Left forelimb (tissue), 1 donor: ENCODE results near the gene ENOX1.

Source experiments
- DNase-seq: peaks from one replicate; pipeline ENCODE4 v3.0.0-alpha.2; 2018; ENCODE audit warnings: low spot score

ENOX1 gene

DNA sequence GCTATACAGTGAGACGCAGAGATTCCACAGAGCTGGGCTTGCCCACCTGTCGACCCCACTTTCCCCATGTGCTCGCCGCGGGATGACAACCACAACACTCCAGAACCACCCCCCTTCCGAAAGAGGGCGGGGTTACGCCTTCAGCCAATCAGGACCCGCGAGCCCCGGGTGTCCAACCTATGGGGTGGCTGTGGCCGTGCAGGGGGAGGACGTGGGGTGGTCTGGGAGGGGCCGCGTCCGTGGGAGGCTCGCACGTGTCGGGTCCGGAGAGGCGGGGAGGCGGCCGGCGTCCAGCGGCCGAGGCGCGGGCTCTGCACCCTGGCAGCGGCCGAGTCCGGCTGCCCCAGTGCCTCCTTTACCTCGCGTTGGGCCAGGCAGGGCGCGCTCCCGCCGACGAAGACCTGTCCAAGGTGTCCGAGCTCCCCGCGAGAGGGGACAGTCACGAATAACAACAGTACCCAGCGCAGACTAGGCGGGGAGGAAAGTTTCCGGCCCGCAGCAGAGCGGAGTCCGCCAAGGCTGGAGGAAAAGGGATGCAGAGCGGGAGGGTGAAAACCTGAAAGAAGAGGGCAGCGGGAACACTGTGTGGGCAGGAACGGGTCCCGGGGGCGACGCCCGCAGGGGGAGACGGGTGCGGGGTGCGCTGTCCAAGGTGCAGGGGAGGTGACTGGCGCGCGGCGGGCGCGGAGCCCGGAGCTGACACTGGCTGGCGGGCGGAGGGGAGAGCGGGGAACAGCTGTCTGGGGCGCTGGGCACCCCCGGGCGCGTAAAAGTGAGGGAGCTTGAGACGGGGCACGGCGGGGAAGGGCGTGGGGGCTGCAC lies 911 bp downstream of the ENOX1 start:
- DNase-seq, result peak; percentile 89

DNA sequence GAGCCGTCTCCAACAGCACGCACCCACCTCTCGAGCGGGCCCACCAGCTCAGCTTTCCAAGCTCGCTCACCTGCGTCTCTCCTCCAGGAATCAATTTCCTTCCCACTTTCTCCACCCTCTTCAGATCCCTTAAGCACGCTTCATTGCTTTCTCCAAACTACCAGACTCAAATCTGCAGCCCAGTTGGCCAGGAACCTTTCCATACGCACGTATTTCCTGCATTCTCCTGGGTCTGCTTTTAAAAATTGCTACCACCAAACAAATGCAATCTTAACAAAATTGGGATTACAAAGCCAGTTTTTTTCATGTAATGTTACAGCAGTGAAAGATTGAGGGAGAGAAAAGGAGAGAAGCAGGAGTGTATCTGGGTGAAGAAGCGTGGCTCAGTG lies 1.5 kb downstream of the ENOX1 start:
- DNase-seq, result no peak

DNA sequence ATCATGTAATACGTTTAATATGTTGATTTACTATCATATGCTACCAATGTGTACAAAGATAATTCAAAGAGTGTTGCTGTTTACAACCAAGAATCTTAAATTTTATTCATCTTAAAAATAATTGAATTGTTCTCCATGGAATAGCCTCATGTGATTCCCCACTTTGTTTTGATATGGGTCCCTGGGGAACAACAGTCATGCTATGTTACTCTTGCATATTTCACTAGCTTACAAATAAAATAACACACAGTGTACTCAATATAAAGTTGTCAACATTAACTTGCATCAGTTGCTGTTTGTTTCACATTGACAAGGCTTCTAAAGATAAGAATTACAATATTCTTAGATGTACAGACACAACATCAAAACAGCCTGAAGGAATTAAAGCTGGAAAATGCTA lies 2.3 kb downstream of the ENOX1 start:
- DNase-seq, result no peak

DNA sequence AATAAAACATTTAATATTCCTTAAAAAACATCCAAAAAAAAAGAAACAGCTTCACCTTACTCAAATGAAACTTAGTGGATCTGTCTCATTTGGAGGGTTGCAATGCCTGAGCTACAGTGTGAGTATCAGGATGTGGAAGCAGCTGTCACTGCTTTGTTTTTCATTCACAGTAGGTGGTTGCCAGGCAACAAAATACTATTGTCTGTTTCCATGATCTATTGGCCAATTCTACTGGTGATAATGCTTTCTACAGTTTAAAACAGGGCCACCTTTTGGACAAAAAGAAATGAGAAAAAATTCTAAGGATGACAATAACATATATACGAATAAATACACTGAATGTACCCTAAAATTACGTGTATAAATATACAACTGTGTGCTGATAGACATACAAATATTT lies 3.0 kb downstream of the ENOX1 start:
- no peak for DNase-seq

DNA sequence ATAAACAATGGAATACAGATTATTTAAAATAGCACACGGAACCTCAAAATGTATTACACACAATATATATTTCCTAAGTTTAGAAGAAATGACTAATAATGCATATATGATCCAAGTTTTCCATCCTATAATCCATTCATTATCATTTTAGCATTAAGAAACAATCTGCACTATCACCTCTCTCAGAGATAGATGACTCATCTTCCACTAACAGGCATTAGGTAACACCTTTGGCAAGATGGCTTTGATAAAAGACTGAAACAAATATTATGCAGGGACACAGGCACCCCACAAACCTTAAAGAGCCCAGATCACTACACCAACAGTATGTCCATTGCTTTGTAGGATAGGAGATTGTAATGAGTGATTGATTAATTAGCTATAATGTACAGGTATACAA lies 4.1 kb downstream of the ENOX1 start:
- no peak for DNase-seq

DNA sequence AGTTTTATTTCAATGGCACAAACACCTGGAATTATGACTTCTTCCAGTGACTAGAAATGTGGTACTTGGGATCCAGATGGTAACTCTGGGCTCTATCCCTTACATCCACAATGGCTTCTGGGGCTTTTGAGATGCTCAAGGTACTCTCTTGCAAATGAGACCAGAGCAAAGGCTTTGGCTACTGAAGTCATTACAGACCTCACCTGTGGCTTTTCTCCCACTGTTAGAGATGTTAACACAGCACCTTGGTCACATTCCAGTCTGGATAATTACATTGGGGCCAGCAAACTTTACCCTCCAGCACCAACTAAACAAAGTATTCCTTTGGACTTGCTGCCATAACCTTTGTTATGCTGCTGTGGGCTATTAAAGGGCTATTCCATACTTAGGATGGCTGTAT lies 6.1 kb downstream of the ENOX1 start:
- DNase-seq, result no peak

DNA sequence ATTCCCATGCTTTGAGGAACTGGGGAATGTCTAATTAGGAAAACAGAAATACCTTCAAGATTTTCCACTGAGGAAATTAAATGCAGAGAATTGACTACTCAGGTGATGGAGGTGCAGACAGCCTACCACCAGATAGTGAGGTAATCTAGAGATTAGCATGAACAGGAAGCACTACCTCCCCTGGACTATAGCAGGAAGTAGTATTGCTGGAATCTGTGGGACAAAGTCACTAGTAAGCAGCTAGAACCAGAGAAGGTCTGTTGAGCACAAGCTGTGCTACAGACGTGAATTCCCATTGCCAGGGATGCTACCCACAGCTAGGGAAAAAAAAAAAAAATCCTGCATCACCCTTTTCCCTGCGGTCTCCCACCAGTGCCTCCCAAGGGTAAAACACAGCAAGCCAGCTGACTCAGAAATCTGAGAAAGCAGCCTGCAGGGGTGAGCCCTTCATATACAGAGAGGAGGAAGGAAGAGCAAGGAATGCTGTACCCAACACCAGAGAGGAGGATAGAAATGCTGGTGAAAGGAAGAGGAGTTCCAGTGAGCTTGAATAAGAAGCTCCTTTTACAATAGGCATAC lies 10.2 kb downstream of the ENOX1 start:
- no peak for DNase-seq

DNA sequence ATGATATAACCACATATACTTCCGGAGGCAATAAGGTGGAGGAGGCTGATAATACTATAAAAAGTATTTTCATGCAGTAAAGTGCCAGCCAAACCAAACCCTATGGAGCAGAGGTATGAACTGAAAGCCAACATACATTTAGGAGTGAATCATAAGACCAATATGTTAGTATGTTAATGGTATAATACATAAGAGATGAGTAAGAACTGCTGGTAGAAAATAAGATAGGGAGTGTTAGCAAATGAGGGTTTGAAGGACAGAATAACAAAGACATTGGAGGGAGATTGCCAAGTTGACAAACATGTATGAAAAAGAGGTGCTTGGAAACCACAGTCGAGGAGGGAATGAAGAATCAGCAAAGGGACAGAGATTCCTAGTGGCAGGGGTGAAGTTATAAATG lies 10.8 kb downstream of the ENOX1 start:
- no peak for DNase-seq

DNA sequence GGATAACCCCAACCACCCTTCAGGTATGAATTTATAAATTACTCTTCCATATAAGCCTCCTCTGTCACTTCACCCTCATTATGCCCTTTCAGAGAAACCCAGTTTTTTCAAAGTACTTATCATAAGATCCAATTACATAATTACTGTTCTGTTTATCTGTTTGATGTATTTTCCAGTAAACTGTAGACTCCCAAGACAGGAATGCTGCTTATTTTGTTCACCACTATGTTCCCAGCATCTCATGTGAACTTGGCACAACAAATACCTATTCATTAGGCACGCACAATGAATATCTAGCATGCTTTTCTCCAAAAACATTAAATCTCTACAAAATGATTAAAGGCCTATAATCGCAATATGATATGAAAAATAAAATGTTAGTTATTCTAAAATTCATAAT lies 13.2 kb downstream of the ENOX1 start:
- no peak for DNase-seq

DNA sequence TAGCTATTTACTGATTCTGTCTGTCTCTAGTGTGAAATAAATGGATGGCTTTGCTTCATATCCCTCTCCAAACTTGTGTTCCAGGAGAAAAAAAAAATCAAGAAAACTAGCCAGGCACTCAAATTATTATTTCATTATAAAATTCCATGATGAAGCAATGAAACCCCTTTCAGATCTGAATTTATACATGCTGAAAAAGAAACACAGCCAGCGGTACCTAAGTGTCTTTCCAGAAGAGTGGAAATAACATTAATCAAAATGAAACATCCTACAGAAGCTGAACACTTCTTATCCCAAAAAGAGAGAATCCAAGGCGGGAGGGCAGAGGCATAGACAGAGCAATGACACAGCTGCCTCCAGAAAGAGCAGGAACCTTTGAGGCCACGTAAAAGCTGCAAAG lies 15.9 kb downstream of the ENOX1 start:
- DNase-seq, result no peak

DNA sequence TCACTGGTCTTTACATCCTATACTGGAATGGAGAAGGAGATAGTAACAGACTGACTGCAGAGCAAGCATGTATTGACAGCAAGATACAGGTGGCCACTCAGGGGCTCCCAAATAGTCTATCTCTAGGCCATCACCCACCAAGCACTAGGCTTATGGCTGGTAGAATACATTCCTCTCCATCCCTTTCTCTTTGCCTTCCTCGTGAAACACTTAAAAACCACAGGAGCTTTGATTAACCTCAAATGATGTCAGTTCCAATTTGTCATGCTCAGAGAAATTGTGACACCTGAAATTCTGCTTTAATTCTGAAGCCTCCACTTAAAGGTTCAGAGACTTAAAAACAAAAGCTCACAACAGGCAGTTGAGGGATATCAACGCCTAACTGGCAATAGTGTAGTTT lies 17.2 kb downstream of the ENOX1 start:
- DNase-seq, result no peak

DNA sequence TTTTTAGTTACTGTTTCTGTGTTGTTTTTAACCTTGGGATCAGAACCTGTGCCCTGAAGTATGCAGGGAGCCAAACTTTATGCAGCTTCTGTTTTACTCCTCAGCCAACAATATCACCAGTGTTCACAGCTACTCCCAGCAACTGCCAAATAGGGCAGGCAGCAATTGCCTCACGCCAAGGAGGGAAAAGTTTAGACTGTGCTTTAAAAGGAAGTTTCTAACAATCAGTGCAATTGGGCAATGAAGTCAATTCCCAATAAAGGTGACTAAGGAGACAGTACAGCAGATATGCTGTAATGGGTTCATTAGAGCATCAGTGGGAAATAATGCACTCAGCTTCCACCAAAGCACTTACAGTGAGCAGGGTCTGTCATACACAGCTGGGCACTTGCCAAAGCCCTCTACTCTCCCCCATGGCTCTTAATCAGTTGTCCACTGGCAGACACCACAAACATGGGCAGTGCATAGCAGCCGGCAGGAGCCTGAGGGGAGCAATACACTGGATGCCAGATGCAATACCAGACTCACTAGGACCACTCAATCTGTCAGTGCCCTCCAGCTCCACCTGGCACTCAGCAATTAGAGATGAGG lies 19.3 kb downstream of the ENOX1 start:
- no peak for DNase-seq

DNA sequence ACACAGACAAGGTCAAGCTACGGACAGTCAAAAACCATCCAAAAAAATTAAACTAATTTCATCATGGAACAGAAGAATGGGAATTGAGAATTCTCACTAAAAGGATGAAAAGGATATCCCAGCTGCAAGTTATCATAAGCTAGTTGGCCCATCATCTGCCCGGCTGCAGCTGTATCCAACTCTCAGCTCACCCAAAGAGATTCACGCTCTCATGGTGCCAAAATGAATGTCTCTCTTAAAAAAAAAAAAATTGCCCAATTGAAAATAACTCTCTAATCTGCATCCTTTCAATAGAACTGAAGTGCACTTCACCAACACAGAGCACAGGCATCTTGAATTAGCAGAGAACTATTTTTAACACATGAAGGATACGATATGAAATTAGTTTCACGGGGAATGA lies 20.0 kb downstream of the ENOX1 start:
- DNase-seq, result no peak

DNA sequence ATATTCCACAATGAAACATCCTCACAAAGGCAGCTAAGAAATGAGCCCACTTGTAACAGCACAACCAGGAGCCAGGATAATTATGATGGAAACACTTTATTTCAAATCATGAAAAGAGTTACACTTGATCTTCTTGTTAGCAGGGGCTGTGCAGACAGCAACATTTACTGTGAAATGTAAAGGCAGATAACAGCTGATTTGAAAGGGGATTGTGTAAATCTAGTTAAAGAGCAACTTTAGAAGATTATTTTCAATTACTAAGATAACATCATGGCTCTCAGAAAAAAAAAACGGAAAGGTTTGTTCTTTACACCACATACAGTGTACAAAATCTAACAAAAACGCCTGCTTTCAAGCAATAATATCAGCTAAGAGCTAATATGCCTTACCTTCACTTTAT lies 22.4 kb downstream of the ENOX1 start:
- DNase-seq, result no peak

DNA sequence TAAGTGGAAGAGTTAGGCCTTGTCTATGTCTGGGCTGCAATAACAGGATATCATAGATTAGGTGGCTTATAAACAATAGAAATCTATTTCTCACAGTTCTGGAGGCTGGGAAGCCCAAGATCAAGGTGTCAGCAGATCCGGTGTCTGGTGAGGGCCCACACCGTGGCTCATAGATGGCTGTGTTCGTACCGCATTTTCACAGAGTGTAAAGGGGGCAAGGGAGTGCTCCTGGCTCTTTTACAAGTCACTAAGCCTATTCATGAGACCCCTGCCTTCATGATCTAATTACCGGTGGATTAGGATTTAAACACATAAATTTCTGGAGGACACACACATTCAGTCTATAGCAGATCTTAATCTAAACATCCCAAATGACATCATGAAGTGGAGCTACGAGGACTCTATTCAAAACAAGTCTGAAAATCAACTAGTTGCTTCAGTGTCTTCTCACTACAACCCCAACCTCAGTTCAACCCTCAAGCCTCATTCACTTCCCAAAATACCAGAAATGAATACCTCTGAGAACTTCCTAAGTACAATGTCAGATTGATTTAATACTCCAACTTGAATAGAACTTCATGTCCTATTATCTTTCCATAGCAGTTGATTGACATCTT lies 23.5 kb downstream of the ENOX1 start:
- no peak for DNase-seq

DNA sequence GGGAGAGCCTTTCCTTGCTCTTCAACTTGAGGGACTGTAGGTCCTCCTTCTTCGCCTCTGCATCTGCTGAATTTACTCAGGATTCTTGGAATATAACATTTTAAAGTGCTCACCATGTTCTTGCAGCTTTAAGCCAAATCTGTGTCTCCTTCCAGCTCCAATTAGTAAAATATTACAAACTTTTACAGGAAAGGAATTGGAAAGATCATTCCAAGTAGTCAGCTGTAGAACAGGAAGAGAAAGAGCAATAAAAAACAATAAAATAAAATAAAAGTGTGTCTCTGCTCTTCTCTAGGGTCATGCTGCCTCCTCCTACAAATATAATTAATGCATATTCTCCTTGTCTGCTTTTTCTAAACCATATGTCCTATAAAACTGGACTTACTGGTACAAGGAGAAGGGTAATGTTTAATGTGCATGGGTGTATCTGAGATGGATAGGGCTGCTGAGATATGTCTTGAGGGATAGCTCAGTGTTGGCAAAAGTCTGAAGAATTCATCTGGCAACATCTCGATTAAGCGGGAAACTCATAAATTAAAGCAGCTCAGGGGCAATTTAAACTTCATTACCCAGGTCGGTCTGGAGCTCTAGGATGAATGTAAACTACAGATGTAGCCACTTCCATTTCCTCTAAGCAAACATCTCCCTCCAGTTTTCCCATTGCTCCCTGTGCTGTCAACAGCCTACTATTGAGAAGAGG lies 25.0 kb downstream of the ENOX1 start:
- DNase-seq, result no peak

DNA sequence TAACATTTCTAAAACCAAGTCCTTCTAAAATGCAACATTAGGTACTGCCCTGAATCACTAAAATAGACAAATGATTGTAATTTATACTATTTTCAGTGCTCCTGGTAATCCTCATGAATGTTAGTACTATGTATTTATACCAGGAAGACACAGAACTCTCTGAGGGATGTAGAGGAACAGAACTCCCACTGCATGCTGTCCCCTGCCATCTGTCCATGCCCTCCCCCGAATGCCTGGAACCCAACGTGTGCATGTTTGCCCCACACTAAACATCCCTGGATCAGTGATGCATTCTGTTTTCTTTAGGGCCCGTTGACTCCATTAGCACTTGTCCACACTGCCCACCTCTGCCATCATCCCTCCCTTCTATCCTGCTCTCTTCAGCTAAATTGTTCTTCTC lies 26.5 kb downstream of the ENOX1 start:
- no peak for DNase-seq

DNA sequence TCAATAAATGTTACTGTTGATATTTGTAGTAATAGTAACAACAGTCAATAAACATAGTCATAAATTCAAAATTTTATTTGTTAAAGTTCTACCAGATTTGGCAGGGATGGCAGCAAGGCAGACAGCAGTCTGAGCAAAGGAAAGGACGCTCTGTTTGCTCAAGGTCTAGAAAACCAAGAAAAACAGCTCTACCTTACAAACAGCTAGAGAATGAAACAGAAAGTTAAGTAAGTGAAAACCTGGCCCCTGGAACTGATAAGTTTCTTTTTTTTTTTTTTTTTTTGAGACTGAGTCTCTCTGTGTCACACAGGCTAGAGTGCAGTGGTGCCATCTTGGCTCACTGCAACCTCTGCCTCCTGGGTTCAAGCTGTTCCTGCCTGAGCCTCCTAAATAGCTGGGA lies 27.9 kb downstream of the ENOX1 start:
- DNase-seq, result no peak

DNA sequence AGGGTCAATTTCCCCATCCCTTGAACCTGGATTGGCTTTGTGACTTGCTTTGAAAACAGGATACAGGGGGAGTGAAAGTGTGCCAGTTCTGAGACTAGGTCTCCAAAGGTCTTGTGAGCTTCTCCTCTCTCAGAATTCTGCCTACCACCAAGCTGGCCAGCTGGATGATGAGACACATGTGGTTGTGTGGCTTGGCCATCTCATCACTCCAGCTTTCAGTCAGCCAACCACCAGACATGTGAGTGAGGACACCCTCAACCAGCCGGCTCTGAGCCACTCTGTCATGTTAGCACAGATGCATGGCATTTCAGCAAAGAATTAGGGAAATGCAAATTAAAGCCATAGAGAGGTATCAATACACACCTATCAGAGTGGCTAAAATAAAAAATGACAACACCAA lies 29.5 kb downstream of the ENOX1 start:
- no peak for DNase-seq

DNA sequence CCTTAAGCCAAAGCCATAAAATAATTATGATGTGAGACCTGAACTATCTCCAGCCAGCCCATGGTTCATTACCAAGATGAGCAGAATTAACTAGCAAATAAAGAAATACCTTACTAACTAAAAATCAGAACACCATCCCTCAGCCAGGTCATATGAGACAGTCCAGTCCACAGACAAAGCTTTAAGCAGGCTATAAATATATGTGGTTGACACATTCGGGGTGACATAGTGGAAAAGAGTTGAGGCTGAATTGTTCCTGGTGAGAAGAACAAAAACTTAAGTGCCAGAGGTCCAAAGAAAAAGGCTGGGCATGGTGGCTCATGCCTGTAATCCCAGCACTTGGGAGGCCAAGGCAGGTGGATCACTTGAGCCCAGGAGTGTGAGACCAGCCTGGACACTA lies 30.9 kb downstream of the ENOX1 start:
- DNase-seq, result no peak

DNA sequence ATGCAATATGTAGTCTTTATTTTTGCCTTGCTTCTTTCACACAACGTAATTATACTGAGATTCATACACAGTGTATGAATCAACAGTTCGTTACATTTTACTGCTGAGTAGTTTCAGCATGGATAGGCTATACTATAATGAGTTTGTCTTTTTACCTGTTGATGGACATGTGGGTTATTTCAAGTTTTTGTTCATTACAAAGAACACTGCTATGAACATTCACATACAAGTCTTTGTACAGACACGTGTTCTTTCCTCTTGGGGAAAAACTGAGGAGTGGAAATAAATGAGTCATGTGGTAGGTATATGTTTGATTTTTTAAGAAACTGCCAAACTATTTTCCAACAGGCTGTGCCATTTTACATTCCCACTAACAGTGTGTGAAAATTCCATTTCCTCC lies 35.1 kb downstream of the ENOX1 start:
- DNase-seq, result no peak

DNA sequence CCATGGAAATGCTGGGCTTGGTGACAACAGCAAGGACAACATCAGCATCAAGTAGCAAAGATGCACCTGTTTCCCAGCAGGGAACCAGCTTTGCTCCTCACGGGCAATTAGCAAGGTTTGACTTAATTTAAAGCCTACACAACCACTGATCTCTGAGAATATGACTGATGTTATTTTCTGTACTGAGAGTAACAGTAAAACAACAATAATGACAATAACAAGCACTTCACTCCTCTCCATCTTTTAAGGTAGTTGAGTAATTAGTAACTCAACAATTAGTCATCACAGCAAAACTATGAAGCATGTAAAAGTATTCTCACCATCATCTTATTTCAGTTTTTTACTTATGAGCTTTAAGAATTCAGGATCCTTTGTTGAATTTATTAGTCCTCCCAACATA lies 37.3 kb downstream of the ENOX1 start:
- DNase-seq, result no peak
